ENCODE data around the gene HBG2.
"Not testable (repeated sequence)": the region's sequence is repeated elsewhere in the genome, so short reads cannot be mapped to it uniquely, and the experiment has no call there.

Gene HBG2

GRCh38 chr11:5274395-5274794 is 19.8 kb upstream of the HBG2 start:
- no peak overlapping the region for H3K27ac Mint-ChIP-seq
- no peaks in the 10 kb centered on the region for H3K36me3 Mint-ChIP-seq
- CTCF ChIA-PET = interaction anchor here (1.3 kb wide), 1 partner anchor 25 kb away, joined by 3 read pairs; no protein-coding TSS in a partner anchor
- no peak for DNase-seq
- no peaks in the 10 kb centered on the region for H3K4me1 Mint-ChIP-seq
- H3K4me3 Mint-ChIP-seq = no peak overlapping the region
- no peaks in the 10 kb centered on the region for H3K27me3 Mint-ChIP-seq
- H3K9me3 Mint-ChIP-seq = no peaks in the 10 kb centered on the region

GRCh38 chr11:5272395-5273017 is 17.9 kb upstream of the HBG2 start:
- no peaks in the 10 kb centered on the region for H3K9me3 Mint-ChIP-seq
- no peaks in the 10 kb centered on the region for H3K27me3 Mint-ChIP-seq
- CTCF ChIA-PET = no interaction called here
- DNase-seq = no peak
- H3K4me3 Mint-ChIP-seq = no peak overlapping the region
- H3K36me3 Mint-ChIP-seq = no peaks in the 10 kb centered on the region
- no peak overlapping the region for H3K27ac Mint-ChIP-seq
- H3K4me1 Mint-ChIP-seq = no peaks in the 10 kb centered on the region

- Mint-ChIP-seq H3K27me3 (no peaks in the 10 kb centered on the region), H3K27ac (no peak within 1 kb of the TSS), H3K36me3 (no peaks in the 10 kb centered on the region), H3K9me3 (no peaks in the 10 kb centered on the region), H3K4me3 (no peak within 1 kb of the TSS), H3K4me1 (no peaks in the 10 kb centered on the region)
- CTCF ChIA-PET = interaction anchor here (0.9 kb wide), 1 partner anchor 9 kb away, joined by 3 read pairs; no protein-coding TSS in a partner anchor
- DNase-seq = no peak
These were observed 15.2 kb upstream of the HBG2 start, which contains the start of gene HBE1 for GRCh38 chr11:5269715-5270147. Gene HBE1, minus strand, starts transcription at chr11:5269945. Its CDS starts 55 bp downstream, at chr11:5269890.

- no peaks in the 10 kb centered on the region for H3K4me1 Mint-ChIP-seq
- CTCF ChIA-PET = no interaction called here
- H3K36me3 Mint-ChIP-seq = no peaks in the 10 kb centered on the region
- no peaks in the 10 kb centered on the region for H3K9me3 Mint-ChIP-seq
- H3K27ac Mint-ChIP-seq = no peak overlapping the region
- no peak overlapping the region for H3K4me3 Mint-ChIP-seq
- H3K27me3 Mint-ChIP-seq = no peaks in the 10 kb centered on the region
- DNase-seq = no peak
These were observed 12.5 kb upstream of the HBG2 start for GRCh38 chr11:5267033-5267563.

GRCh38 chr11:5266609-5267008 is 12.0 kb upstream of the HBG2 start:
- Mint-ChIP-seq H3K4me3 (no peak overlapping the region), H3K27me3 (no peaks in the 10 kb centered on the region), H3K27ac (no peak overlapping the region), H3K36me3 (no peaks in the 10 kb centered on the region), H3K9me3 (no peaks in the 10 kb centered on the region), H3K4me1 (no peaks in the 10 kb centered on the region)
- DNase-seq = no peak
- CTCF ChIA-PET = no interaction called here

- no peaks in the 10 kb centered on the region for H3K9me3 Mint-ChIP-seq
- H3K4me3 Mint-ChIP-seq = no peak overlapping the region
- no peaks in the 10 kb centered on the region for H3K27me3 Mint-ChIP-seq
- no peaks in the 10 kb centered on the region for H3K36me3 Mint-ChIP-seq
- H3K27ac Mint-ChIP-seq = no peak overlapping the region
- no peak for DNase-seq
- no peaks in the 10 kb centered on the region for H3K4me1 Mint-ChIP-seq
- CTCF ChIA-PET = no interaction called here
These were observed 11.3 kb upstream of the HBG2 start for GRCh38 chr11:5265832-5266231.

GRCh38 chr11:5258543-5259262 is 4.1 kb upstream of the HBG2 start:
- Mint-ChIP-seq H3K4me3 (no peak overlapping the region), H3K4me1 (no peaks in the 10 kb centered on the region), H3K27me3 (no peaks in the 10 kb centered on the region), H3K27ac (no peak overlapping the region), H3K36me3 (no peaks in the 10 kb centered on the region), H3K9me3 (no peaks in the 10 kb centered on the region)
- DNase-seq = no peak
- CTCF ChIA-PET = no interaction called here

GRCh38 chr11:5257296-5257695 is 2.7 kb upstream of the HBG2 start:
- Mint-ChIP-seq H3K36me3 (no peaks in the 10 kb centered on the region), H3K27ac (no peak overlapping the region), H3K27me3 (no peaks in the 10 kb centered on the region), H3K4me1 (no peaks in the 10 kb centered on the region), H3K9me3 (no peaks in the 10 kb centered on the region), H3K4me3 (no peak overlapping the region)
- DNase-seq = no peak
- CTCF ChIA-PET = no interaction called here

- H3K4me3 Mint-ChIP-seq, H3K36me3 Mint-ChIP-seq, CTCF ChIA-PET, H3K27me3 Mint-ChIP-seq, H3K9me3 Mint-ChIP-seq, DNase-seq, H3K4me1 Mint-ChIP-seq, H3K27ac Mint-ChIP-seq: not testable (repeated sequence)
These were observed 558 bp downstream of the HBG2 start for GRCh38 chr11:5254023-5254422.

GRCh38 chr11:5253440-5253839 is 1.1 kb downstream of the HBG2 start:
- H3K4me1 Mint-ChIP-seq, DNase-seq, CTCF ChIA-PET, H3K9me3 Mint-ChIP-seq, H3K4me3 Mint-ChIP-seq, H3K27ac Mint-ChIP-seq, H3K27me3 Mint-ChIP-seq, H3K36me3 Mint-ChIP-seq: not testable (repeated sequence)

- DNase-seq = no peak
- H3K27me3 Mint-ChIP-seq = no peaks in the 10 kb centered on the region
- H3K27ac Mint-ChIP-seq = no peak overlapping the region
- CTCF ChIA-PET = no interaction called here
- H3K9me3 Mint-ChIP-seq = no peaks in the 10 kb centered on the region
- no peak overlapping the region for H3K4me3 Mint-ChIP-seq
- H3K36me3 Mint-ChIP-seq = no peaks in the 10 kb centered on the region
- no peaks in the 10 kb centered on the region for H3K4me1 Mint-ChIP-seq
These were observed 1.7 kb downstream of the HBG2 start for GRCh38 chr11:5252919-5253265.

- Mint-ChIP-seq H3K9me3 (no peaks in the 10 kb centered on the region), H3K36me3 (no peaks in the 10 kb centered on the region), H3K27ac (no peak overlapping the region), H3K4me3 (no peak overlapping the region), H3K4me1 (no peaks in the 10 kb centered on the region), H3K27me3 (no peaks in the 10 kb centered on the region)
- CTCF ChIA-PET = no interaction called here
- DNase-seq = no peak
These were observed 2.2 kb downstream of the HBG2 start for GRCh38 chr11:5252192-5252918.

GRCh38 chr11:5251746-5252145 is 2.8 kb downstream of the HBG2 start:
- no peaks in the 10 kb centered on the region for H3K4me1 Mint-ChIP-seq
- H3K4me3 Mint-ChIP-seq = no peak overlapping the region
- no peak for DNase-seq

GRCh38 chr11:5250543-5251204 is 3.9 kb downstream of the HBG2 start:
- no peaks in the 10 kb centered on the region for H3K9me3 Mint-ChIP-seq
- H3K36me3 Mint-ChIP-seq = no peaks in the 10 kb centered on the region
- CTCF ChIA-PET = no interaction called here
- no peak overlapping the region for H3K4me3 Mint-ChIP-seq
- no peaks in the 10 kb centered on the region for H3K4me1 Mint-ChIP-seq
- no peaks in the 10 kb centered on the region for H3K27me3 Mint-ChIP-seq
- no peak for DNase-seq
- H3K27ac Mint-ChIP-seq = no peak overlapping the region

More at GRCh38 chr11:5251746-5252145, 2.8 kb downstream of the HBG2 start:
- Mint-ChIP-seq H3K36me3 (no peaks in the 10 kb centered on the region), H3K27ac (no peak overlapping the region), H3K9me3 (no peaks in the 10 kb centered on the region), H3K27me3 (no peaks in the 10 kb centered on the region)
- CTCF ChIA-PET = no interaction called here
